Uterus (tissue), 2 donors: ENCODE measurements around the gene SFXN3.

Experiments used
- CTCF ChIP-seq, 4 experiments: fragments of 200-600 bp in 2 of 4; fragments of 450-650 bp in 2 of 4; sonication (generic) in 2 of 4; IDR thresholded peaks; one replicate each; pipeline ENCODE4 v1.5.1; 2016 to 2019; ENCODE audit warnings: antibody characterized with exemption in 4 of 4, mild to moderate bottlenecking in 2 of 4, moderate library complexity in 1 of 4
- POLR2A ChIP-seq, 2 donors: fragments of 450-650 bp; IDR thresholded peaks; one replicate each; pipeline ENCODE4 v1.6.1; 2016; ENCODE audit warnings: antibody characterized with exemption in 2 of 2, mild to moderate bottlenecking in 1 of 2, moderate library complexity in 1 of 2

DNA sequence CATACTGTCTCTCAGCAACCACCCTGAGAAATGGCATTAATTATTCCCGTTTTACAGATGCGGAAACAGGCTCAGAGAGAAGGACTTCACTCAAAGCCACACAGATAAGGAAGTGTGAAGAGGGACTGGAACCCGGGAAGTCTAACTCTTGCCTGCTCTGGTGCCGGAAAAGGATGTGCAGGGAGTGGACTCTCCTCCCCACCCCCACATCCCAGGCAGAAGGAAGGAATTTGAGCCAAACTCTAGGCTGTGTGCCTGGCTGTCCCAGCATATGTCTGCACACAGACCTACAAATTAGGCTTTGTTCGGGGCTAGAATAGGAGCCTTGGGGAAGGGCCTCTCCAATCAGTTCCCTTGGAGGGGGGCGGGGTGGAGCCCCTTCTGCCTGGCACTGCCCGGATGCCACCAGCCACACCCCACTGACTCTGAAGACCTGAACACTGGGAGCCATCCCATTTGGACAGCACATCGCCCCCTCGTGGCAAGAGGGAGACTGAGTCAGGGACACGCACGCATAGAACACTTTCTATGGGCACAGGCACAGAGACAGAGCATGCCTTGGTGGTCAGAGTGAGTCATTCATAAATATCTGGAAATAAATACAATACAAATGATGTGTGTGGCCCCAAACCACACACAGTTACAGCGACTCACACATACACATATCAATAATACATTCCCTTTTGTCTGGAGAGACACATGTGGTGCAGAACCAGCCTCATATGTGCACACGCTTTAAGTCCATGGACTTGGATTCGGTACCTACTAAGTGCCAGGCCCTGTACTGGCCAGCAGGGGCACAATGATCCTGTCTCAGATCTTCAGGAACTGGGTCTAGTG, 18.3 kb upstream of the SFXN3 start:
- TF ChIP-seq POLR2A (IDR thresholded peaks at IDR 0.05) (no peak), CTCF (IDR thresholded peaks at IDR 0.05) (peak; percentile 80 to 93 (median 88))
